Breast epithelium (tissue), 4 donors: ENCODE results near the gene FCER1G. TPM values are rescaled to one million over a fixed set of nuclear protein-coding genes. Genes with fewer than 3 reads are reported as not detected.
A peak's percentile ranks its signal among the peaks of the same experiment; 100 is the strongest.

Experiments used
- DNase-seq, 2 donors: peaks; one replicate each; pipeline ENCODE4 v3.0.0-alpha.2; 2019; ENCODE audit warnings: low spot score in 2 of 2
- H3K27ac ChIP-seq, 2 donors: fragments of 200-600 bp; sonication (generic) in 1 of 2; one replicate each; pipeline ENCODE4 v1.5.1; 2016 to 2019; ENCODE audit warnings: mild to moderate bottlenecking in 1 of 2
- H3K27me3 ChIP-seq, 2 donors: fragments of 200-600 bp; sonication (generic) in 1 of 2; one replicate each; pipeline versions ENCODE4 v1.5.1 to v1.6.0; 2017 to 2019; ENCODE audit warnings: control low read depth in 1 of 2, mild to moderate bottlenecking in 1 of 2
- H3K36me3 ChIP-seq: fragments of 200-600 bp; one replicate; pipeline ENCODE4 v1.5.1; 2019
- H3K4me1 ChIP-seq, 2 donors: fragments of 200-600 bp; sonication (generic); one replicate each; pipeline ENCODE4 v1.5.1; 2016 to 2019; ENCODE audit warnings: control low read depth in 1 of 2
- H3K4me3 ChIP-seq, 3 donors: fragments of 200-600 bp; sonication (generic); 1 replicate in 2 of 3; 2 replicates in 1 of 3; pipeline ENCODE4 v1.5.1; 2016 to 2019; ENCODE audit warnings: mild to moderate bottlenecking in 3 of 3, moderate library complexity in 2 of 3
- H3K9me3 ChIP-seq, 2 donors: fragments of 200-600 bp; sonication (generic) in 1 of 2; one replicate each; pipeline ENCODE4 v1.5.1; 2016 to 2019; ENCODE audit warnings: control low read depth in 1 of 2
- POLR2A ChIP-seq: fragments of 450-650 bp; IDR thresholded peaks from one replicate; pipeline ENCODE4 v1.6.1; 2016; ENCODE audit warnings: antibody characterized with exemption, mild to moderate bottlenecking, moderate library complexity
- POLR2AphosphoS5 ChIP-seq, 3 donors: sonication (generic); formaldehyde crosslinking; IDR thresholded peaks; one replicate each; pipeline ENCODE4 v1.6.1; 2017; ENCODE audit warnings: antibody characterized with exemption in 3 of 3
- intact Hi-C: fragments of 100-400 bp; cut with DNase I; formaldehyde crosslinking; loops from one replicate; pipeline ENCODE4 v1.15.1; 2023; ENCODE audit warnings: low total_unique reads
- total RNA-seq, 3 donors: library from RNA; depleted of rRNA; stranded (reverse); fragments of >200 nt; gene quantifications; one replicate each; pipeline ENCODE4 v1.1.0, GENCODE V29; 2016
- TF ChIP-seq, protein P1 (sequence below), 3 donors: fragments of 450-650 bp; IDR thresholded peaks; one replicate each; pipeline ENCODE4 v1.5.1; 2016 to 2017; ENCODE audit warnings: antibody characterized with exemption in 3 of 3, mild to moderate bottlenecking in 3 of 3, moderate library complexity in 3 of 3

Gene FCER1G
- total RNA-seq, 3 donors from 2014 or later: 40.3 to 153 (median 70.1) TPM

- Histone ChIP-seq H3K4me3 (peak overlapping the region; percentile 47 to 69 (median 47)), H3K9me3 (no peaks in the 10 kb centered on the region), H3K36me3 (no peaks in the 10 kb centered on the region), H3K27ac (peak overlapping the region; percentile 97 to 98), H3K4me1 (peaks cover 20 to 27% of the 10 kb centered on the region in 2 donors), H3K27me3 (no peaks in the 10 kb centered on the region)
- no peak for TF ChIP-seq POLR2AphosphoS5 (IDR thresholded peaks at IDR 0.05)
- TF ChIP-seq, protein P1, sequence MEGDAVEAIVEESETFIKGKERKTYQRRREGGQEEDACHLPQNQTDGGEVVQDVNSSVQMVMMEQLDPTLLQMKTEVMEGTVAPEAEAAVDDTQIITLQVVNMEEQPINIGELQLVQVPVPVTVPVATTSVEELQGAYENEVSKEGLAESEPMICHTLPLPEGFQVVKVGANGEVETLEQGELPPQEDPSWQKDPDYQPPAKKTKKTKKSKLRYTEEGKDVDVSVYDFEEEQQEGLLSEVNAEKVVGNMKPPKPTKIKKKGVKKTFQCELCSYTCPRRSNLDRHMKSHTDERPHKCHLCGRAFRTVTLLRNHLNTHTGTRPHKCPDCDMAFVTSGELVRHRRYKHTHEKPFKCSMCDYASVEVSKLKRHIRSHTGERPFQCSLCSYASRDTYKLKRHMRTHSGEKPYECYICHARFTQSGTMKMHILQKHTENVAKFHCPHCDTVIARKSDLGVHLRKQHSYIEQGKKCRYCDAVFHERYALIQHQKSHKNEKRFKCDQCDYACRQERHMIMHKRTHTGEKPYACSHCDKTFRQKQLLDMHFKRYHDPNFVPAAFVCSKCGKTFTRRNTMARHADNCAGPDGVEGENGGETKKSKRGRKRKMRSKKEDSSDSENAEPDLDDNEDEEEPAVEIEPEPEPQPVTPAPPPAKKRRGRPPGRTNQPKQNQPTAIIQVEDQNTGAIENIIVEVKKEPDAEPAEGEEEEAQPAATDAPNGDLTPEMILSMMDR (IDR thresholded peaks at IDR 0.05): no peak
- no peak for TF ChIP-seq POLR2A
- intact Hi-C loops: no loop called here
- no peak for DNase-seq
Observed at GRCh38 chr1:161197560-161198193, 17.4 kb upstream of the FCER1G start.

GRCh38 chr1:161198194-161198896 is 16.8 kb upstream of the FCER1G start:
- peaks cover 20 to 26% of the 10 kb centered on the region in 2 donors for H3K4me1 ChIP-seq
- no peaks in the 10 kb centered on the region for H3K27me3 ChIP-seq
- TF ChIP-seq, protein P1 (IDR thresholded peaks at IDR 0.05): no peak
- no peak for TF ChIP-seq POLR2AphosphoS5 (IDR thresholded peaks at IDR 0.05)
- H3K27ac ChIP-seq: peak overlapping the region; percentile 97 to 98
- DNase-seq: peak; percentile 40 to 72
- H3K9me3 ChIP-seq: no peaks in the 10 kb centered on the region
- no peaks in the 10 kb centered on the region for H3K36me3 ChIP-seq
- intact Hi-C loops: no loop called here
- H3K4me3 ChIP-seq: peak overlapping the region; percentile 47 to 69 (median 47)

DNA sequence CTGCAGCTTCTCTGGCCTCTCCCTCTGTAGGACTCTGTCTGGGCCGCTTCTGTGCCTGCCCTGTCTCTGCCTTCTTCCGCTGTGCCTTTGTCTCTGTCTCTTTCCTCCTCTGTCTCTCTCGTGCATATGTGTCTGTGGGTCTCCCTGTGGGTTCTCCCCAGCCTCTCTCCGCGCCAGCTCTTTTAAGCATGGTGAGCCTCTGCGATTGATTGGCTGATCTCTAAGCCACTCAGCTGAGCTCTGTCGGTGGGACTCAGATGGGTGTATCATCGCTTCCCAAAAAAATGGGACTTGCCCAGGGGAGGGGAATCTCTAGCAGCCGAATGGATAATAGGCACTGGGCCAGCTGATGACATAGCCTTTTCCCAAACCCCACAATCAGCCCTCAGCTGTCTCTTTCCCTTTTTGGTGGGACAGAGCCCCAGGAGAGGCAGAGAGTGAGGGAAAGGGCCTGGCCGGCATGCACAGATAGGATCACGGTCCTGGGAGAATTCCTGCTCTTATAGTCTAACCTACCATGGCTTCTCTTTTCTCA is 16.1 kb upstream of the FCER1G start, which contains the start of gene ADAMTS4:
TSS of gene ADAMTS4 (minus strand) at position 158 of the 535 bp plus-strand sequence. CDS start 427 bp downstream, outside the sequence.
- H3K9me3 ChIP-seq: no peaks in the 10 kb centered on the region
- no peaks in the 10 kb centered on the region for H3K27me3 ChIP-seq
- intact Hi-C loops: no loop called here
- TF ChIP-seq POLR2AphosphoS5 (IDR thresholded peaks at IDR 0.05) (peak in 2 of 3 donors; percentile 26 to 67), POLR2A (peak; percentile 90)
- TF ChIP-seq, protein P1 (IDR thresholded peaks at IDR 0.05): no peak
- peaks cover 21 to 24% of the 10 kb centered on the region in 2 donors for H3K4me1 ChIP-seq
- peak in 1 of 2 donors; percentile 43 for DNase-seq
- H3K4me3 ChIP-seq: peak within 1 kb of the TSS; percentile 47 to 69 (median 47)
- peak within 1 kb of the TSS; percentile 97 to 98 for H3K27ac ChIP-seq
- no peaks in the 10 kb centered on the region for H3K36me3 ChIP-seq

DNA sequence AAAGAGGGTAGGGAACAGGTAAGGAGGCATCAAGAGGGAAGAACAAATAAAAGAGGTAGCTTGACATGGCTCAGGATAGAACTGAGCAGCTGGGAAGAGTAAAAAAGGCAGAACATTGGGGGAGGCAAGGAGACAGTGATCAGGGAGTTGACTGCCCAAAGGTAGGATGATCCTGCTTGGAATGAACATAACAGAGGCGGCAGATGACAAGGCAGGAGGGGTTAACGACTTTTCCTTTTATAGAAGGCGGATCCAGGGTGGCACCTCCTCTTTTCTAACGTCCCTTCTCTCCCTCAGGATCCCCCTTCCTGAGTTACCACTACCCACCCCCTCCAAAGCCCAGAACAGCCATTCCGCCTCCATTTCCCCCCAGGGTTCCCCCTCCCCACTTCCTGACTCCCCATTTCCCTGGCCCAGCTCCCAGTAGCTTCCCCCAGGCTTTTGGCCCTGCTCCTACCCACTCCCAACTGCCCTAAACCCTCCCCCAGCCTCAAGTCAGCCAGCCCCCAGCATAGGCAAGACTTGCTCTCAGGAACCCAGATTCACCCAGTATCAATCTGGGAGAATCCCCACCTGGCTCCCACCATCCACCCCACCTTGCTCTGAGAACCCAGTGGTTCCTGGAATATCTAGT is 15.5 kb upstream of the FCER1G start:
- Histone ChIP-seq H3K27ac (peak overlapping the region; percentile 97 to 98), H3K27me3 (no peaks in the 10 kb centered on the region)

More for the DNA sequence above, 15.5 kb upstream of the FCER1G start:
- Histone ChIP-seq H3K4me3 (peak overlapping the region in 2 of 3 donors; percentile 47 to 69), H3K4me1 (peaks cover 24% of the 10 kb centered on the region in 2 donors), H3K9me3 (no peaks in the 10 kb centered on the region), H3K36me3 (no peaks in the 10 kb centered on the region)
- TF ChIP-seq, protein P1 (IDR thresholded peaks at IDR 0.05): no peak
- TF ChIP-seq POLR2A: no peak
- no peak for TF ChIP-seq POLR2AphosphoS5 (IDR thresholded peaks at IDR 0.05)
- no peak for DNase-seq
- intact Hi-C loops: no loop called here
